GM21447 (cell line): ENCODE data around the gene GABRR1.
"Not testable (repeated sequence)": the region's sequence is repeated elsewhere in the genome, so short reads cannot be mapped to it uniquely, and the experiment has no call there.

Experiments
- ATAC-seq: cut with Tn5 transposase; IDR thresholded peaks from one replicate; pipeline ENCODE4 v1.9.1; 2021; ENCODE audit not compliant: unreplicated experiment

Gene GABRR1

DNA sequence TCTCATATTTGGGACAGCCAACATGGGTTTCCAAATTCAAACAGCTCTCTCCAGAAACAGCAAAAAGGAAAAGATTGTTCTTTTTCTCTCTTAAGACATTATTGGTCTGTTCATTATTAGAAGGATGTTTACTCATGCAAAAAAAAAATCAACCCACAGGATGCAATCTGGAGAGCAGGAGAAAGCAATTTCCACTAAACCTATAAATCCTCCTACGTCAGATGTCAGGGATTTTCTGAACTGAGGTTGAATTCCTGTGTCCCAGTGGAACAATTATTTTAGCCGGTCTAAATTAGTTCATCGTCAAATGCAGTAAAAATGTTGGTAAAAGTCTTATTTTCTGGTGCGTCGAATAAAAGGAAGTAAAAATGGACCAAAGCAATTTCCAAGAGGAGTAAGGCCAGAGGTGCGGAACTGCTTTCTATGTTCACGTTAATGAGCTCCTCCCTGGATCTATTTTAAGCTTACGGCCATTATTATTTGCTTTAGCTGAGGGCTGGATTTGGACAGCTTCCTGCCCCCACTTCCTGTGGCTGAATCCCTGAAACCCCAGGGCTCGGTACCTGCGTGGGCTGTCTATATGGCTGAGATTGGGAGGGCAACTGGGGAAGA, at the start of gene GABRR1:
TSS of gene GABRR1 (minus strand) at position 60 of the 612 bp plus-strand sequence. CDS start at position 24, 36 bp downstream.
- ATAC-seq, result no peak

GRCh38 chr6:89264296-89264695, 47.1 kb upstream of the GABRR1 start:
- ATAC-seq, result no peak

GRCh38 chr6:89260832-89261231, 43.7 kb upstream of the GABRR1 start:
- no peak for ATAC-seq

GRCh38 chr6:89260310-89260709, 43.2 kb upstream of the GABRR1 start:
- ATAC-seq, result peak; percentile 43

DNA sequence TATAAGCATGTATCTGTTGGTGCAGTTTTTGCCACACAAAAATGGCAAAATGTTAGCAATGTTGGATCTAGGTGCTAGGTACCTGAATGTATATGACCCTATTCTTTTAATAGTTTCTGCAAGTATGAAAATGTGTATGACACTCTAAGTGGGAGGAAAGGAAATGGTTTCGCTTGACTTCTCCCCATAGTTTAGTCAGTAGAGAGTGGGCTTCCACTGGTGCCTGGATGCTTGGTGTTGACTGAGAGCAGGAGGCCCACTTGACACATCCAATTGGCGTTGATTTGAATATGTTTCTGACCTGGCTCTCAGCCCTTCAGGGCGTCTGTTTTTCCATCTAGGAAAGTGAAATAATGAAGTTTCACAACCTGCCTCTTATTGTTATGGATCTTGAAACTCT, 41.8 kb upstream of the GABRR1 start:
- peak; percentile 50 for ATAC-seq

- ATAC-seq, result no peak
Measured at GRCh38 chr6:89257781-89258180, 40.6 kb upstream of the GABRR1 start.

GRCh38 chr6:89257346-89257745, 40.2 kb upstream of the GABRR1 start:
- ATAC-seq, result no peak

GRCh38 chr6:89255417-89255816, 38.3 kb upstream of the GABRR1 start:
- ATAC-seq, result no peak

GRCh38 chr6:89254569-89254968, 37.4 kb upstream of the GABRR1 start:
- no peak for ATAC-seq

DNA sequence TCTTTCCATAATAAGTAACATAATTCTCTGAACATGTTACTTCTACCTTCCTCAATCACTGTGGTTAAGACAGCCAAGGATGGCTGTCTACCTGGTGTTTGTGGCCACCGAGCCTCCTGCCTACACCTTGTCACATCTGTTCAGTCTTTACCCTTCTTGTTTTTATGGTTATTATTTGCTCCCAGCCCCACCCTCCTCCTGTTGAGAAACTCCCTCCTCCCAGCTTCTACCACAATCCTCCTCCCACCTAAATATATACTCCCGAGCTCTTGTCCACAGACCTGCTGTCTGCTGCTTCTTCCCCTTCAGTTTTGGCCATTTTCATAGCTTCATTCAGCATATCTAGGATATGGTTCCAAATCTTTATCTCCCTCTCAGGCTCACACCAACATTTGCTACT, 35.7 kb upstream of the GABRR1 start:
- ATAC-seq, result no peak

GRCh38 chr6:89251976-89252375, 34.8 kb upstream of the GABRR1 start:
- ATAC-seq, result no peak

GRCh38 chr6:89251170-89251569, 34.0 kb upstream of the GABRR1 start:
- no peak for ATAC-seq

DNA sequence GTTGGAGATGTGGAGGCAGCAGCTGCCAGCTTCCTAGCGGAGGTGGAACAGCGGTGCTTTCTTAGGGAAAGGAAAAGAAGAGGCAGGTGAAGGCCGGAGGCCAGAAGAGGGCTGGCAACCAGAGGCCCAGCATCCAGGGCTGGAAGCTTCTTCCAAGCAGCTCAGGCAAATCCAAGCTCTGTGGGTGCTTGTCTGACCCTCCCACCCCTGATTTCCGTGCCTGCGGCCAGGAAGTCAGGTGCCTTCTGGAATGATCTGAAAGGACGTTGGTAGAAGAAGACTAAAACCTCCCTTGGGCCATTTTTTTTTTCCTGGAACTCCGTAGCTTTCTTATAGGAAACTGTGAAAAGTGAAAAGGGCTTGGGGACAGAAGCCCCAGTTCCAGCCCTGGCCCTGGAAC, 33.1 kb upstream of the GABRR1 start:
- ATAC-seq, result no peak

- no peak for ATAC-seq
Measured at GRCh38 chr6:89244241-89244985, 27.3 kb upstream of the GABRR1 start.

DNA sequence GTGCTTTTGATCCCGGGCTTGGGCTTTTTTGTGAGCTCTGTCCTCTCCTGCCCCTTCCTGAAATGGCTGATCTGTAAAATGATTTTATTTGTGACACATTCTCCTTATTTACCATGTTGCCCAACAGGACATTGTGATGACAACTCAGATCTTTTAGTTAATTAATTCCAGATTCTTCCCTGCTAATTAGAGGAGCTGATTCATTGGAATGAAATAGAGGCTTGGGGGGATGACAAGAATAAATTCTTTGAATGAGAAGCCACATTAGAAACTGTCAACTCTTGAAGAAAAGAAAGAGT, 26.1 kb upstream of the GABRR1 start:
- no peak for ATAC-seq

GRCh38 chr6:89242574-89243330, 25.6 kb upstream of the GABRR1 start:
- no peak for ATAC-seq

GRCh38 chr6:89239338-89239737, 22.2 kb upstream of the GABRR1 start:
- ATAC-seq, result peak; percentile 61

GRCh38 chr6:89237158-89237557, 20.0 kb upstream of the GABRR1 start:
- ATAC-seq, result no peak

GRCh38 chr6:89233605-89234004, 16.4 kb upstream of the GABRR1 start:
- not testable (repeated sequence) for ATAC-seq

DNA sequence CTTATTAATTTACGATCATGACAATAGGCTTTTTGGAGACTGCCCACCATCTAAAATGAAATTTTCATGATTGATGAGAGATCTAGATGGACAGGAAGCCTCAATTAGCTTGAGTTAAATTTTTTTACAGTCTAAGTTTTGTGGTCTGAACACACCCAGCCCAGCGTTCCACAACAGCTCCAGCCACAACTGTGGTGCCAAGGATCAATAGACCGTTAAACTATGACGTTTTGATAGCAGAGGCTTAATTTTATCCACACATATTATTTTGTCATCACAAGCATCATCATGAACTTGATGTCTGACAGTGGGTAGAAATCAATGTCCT, 5.5 kb upstream of the GABRR1 start:
- no peak for ATAC-seq

DNA sequence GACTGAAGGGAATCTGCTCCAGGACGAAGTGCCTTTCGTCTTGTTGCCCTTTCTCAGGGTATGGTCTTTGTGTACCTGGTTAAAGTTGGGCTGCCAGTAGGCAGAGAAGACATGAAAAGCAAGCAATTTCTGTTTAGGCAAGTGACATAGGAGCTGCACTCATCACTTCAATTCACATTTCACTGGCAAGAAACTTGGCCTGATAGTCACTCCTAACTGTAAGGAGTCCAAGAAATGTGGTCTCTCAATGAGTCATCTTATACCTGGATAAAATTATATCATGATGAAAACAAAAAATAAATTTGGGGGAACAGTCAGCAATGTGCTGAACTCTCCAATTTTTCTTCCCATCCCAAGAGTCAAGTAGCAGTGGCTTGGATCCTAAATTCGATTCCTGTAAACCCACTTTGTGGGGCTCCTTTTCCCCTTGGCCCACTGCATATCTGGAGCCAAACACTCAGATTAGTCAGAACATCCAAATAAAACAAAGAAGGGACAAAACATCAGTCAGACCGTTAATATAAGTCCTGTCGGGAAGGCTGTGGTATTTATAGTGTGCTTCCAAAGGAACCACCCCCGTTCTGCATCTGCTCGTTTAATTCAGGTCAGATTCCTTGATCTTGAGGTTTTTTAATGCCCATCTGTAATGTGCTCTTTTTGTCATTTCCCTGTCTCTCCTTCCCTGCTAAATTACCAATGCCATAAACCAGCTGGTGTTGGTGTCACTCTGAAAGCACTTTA, 5.0 kb upstream of the GABRR1 start:
- no peak for ATAC-seq

DNA sequence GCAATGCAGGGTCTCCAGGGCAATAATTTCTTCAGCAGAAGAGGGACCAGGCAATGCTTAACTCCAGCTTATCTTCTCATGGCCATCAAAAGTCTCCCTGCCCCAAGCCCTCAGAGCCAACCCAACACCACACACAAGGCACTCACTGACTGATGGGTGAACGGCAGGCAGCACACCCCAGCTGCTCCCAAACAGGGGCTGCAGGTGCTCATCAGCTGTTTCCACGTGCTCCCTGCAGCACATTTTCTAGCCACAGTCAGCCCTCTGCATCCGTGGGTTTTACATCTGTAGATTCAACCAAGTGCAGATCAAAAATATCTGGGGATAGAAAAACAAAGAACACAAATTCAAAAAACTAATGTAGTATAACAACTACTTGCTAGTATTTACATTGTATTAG, 4.0 kb upstream of the GABRR1 start:
- no peak for ATAC-seq
